Activated T-helper 1 cell treated with anti-CD3 and anti-CD28 coated beads, Interleukin-2, amount 50 U/mL, for 16 hours (primary cell): ENCODE data around the gene MUC5AC.

Experiments used
- DNase-seq, 2 donors: peaks; one replicate each; pipeline ENCODE4 v3.0.0-alpha.2; 2020; ENCODE audit warnings: low read depth in 1 of 2, low spot score in 1 of 2

The MUC5AC gene

GRCh38 chr11:1194231-1194976 is 36.7 kb downstream of the MUC5AC start:
- DNase-seq = peak in 1 of 2 donors; percentile 1

- peak in 1 of 2 donors; percentile 2 for DNase-seq
These were observed 37.4 kb downstream of the MUC5AC start for GRCh38 chr11:1194977-1195681.

DNA sequence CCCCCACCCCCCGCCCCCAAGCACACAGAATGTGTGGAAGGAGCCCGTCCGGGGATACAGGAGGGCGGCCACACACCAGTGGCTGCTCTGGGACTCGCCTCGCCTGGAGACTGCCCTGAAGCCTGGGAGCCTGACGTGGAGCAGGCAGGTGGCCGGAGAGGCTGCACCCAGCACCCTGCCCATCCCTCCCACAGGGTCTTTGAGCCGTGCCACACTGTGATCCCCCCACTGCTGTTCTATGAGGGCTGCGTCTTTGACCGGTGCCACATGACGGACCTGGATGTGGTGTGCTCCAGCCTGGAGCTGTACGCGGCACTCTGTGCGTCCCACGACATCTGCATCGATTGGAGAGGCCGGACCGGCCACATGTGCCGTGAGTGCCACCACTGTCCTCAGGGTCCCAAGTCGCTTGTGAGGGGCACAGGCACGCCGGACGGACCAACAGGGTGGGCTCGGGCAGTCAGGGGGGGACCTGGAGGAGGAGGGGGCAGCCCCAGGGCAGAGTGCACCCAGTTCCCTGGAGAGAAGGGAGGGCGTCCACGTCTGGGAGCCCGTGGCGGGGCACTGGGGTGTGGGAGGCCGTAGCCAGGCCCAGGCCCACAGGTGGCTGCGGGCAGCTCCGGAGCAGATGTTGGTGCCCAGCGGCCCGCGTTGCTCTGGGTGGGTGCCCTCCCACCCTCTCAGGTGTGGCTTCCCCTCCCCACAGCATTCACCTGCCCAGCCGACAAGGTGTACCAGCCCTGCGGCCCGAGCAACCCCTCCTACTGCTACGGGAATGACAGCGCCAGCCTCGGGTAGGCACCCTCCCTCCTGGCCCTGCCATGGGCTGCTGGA is 38.1 kb downstream of the MUC5AC start:
- peak in 1 of 2 donors; percentile 2 for DNase-seq

- DNase-seq = no peak
These were observed 39.0 kb downstream of the MUC5AC start for GRCh38 chr11:1196516-1197391.

DNA sequence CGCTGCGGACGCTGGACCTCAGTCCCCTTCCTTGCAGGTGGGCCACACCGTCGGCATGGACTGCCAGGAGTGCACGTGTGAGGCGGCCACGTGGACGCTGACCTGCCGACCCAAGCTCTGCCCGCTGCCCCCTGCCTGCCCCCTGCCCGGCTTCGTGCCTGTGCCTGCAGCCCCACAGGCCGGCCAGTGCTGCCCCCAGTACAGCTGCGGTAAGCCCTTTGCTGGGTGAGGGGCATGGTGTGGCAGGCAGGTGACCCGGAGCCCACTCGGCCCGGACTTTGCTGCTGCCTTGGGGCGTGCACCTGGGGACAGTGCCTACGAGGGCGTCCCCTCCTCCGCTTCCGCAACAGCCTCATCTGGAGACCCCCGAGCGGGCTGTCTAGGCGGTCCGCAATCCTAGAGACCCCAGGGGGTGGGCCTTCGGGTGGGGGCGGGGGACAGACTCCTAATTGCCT is 39.7 kb downstream of the MUC5AC start:
- no peak for DNase-seq

GRCh38 chr11:1197886-1198560 is 40.3 kb downstream of the MUC5AC start:
- DNase-seq = no peak

GRCh38 chr11:1198561-1199240 is 40.9 kb downstream of the MUC5AC start:
- no peak for DNase-seq

- DNase-seq = no peak
These were observed 41.5 kb downstream of the MUC5AC start for GRCh38 chr11:1199241-1199750.

GRCh38 chr11:1199751-1200610 is 42.2 kb downstream of the MUC5AC start:
- DNase-seq = no peak

DNA sequence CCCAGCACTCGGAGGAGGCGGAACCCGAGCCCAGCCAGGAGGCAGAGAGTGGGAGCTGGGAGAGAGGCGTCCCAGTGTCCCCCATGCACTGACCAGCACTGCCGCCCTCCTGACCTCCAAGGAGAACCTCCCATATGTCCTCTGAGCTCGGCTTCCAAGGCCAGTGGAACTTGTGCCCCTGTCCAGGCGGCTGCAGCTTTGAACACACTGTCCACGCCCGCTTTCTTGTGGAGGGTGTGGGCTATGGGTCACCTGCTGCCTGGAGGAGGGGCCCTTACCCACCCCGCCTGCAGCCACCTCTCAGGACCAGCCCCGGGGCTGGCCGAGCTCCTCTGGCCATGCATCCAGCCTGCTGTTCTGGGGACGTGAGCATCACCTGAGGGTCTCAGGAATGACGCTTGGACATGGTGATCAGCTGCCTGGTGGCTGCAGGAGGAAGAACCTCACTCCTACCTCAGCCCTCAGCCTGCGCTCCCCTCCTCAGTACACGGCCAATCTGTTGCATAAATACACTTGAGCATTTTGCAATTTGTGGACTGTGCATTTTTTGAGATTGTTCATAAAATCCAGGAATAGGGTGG is 42.9 kb downstream of the MUC5AC start:
- no peak for DNase-seq

DNA sequence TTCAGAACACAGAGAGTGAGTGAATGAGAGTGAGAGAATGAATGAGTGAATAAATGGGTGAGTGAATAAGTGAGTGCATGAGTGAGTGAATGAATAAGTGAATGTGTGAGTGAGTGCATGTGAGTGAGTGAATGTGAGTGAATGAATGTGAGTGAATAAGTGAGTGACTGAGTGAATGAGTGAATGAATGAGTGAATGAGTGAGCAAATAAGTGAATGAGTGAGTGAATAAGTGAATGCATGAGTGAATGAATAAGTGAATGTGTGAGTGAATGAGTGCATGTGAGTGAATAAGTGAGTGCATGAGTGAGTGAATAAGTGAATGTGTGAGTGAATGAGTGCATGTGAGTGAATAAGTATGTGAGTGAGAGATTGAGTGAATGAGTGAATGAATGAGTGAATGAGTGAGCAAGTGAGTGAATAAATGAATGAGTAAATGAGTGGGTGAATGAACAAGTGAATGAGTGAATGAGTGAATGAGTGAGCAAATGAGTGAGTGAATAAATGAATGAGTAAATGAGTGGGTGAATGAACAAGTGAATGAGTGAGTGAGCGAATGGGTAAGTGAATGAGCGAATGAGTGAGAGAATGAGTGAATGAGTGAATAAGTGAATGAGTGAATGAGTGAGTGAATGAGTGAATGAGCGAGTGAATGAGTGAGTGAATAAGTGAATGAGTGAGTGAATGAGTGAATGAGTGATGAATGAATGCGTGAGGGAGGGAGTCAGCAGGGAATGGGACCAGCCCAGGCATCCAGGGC is 43.8 kb downstream of the MUC5AC start:
- no peak for DNase-seq

- DNase-seq = no peak
These were observed 44.5 kb downstream of the MUC5AC start for GRCh38 chr11:1202154-1202775.

- peak; percentile 43 to 44 for DNase-seq
These were observed 45.2 kb downstream of the MUC5AC start for GRCh38 chr11:1202776-1203504.

DNA sequence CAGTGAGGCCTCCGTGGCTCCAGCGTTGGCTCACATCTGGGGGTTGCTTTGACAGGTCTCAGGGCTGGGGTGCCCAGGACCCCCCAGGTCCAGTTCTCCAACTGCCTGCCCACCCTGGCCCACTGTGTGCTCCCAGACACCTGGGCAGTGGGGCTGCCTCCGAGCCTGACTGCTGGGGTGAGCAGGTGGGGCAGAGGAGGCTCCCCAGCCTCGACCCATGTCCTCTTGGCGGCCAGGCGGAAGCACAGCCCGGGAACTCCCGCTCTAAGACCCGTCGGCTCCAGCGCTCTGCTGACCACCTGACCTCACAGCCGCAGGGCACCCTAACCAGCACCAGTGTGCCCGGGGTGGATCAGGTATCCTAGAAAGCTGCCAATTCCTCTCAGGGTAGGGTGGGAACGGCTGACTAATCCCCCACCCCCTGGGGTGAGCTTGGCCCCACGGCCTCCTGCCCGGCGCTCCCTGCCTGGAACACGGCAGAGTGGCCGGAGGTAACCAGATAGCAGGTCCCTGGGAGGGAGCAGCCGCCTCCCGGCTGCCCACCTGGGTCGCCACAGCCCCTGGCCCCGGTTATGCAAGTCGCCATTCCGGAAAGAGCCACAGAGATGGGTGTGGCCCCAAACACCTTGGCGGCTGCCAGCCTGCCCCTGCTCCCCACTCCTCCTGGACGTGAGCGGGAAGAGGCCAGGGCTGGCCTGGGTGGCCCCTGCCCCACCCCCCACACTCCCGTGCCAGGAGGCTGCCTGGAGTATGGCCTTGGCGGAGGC is 45.9 kb downstream of the MUC5AC start:
- no peak for DNase-seq

- no peak for DNase-seq
These were observed 46.8 kb downstream of the MUC5AC start for GRCh38 chr11:1204381-1205101.
